ENCODE measurements around the gene ZBTB16. TPM values are rescaled to one million over a fixed set of nuclear protein-coding genes. Genes with fewer than 3 reads are reported as not detected.

Gene ZBTB16
- total and polyA plus RNA-seq, 2 experiments from 2014 or later: 0.29 to 1.4 TPM

DNA sequence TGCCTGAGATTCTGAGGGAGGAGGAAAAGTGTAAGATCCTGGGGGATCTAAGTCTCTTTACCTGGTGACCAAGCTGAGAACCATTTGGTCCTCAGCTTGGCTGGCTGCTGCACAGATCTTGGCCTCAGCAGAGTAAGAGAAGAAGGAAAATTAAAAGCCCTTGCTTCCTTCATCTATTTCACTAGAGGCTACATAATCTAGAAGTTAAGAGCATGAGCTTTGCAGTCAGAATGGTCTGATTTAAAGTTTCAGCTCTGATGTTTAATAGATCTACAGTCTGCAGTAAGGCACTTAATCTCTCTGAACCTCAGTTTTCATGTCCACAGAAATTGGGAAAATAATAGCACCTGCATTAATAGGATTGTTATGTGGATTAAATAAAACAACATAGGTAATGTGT is 3.1 kb upstream of the ZBTB16 start:
- DNase-seq (ENCODE audit: low spot score) (no peak), ATAC-seq (no peak)
- Mint-ChIP-seq H3K27ac (no peak overlapping the region), H3K36me3 (ENCODE audit: low read depth) (no peaks in the 10 kb centered on the region; the same call in 2 of the 3 replicates), H3K9me3 (no peaks in the 10 kb centered on the region; the same call in 2 of the 3 replicates), H3K4me1 (peaks cover 20% of the 10 kb centered on the region; the same call in 2 of the 3 replicates), H3K4me3 (no peak overlapping the region), H3K27me3 (ENCODE audit: insufficient read depth, low read depth, poor library complexity) (peaks cover 52% of the 10 kb centered on the region)
- TF ChIP-seq EZH2phosphoT487 (IDR thresholded peaks at IDR 0.05; ENCODE audit: unreplicated experiment): no peak
- TF ChIP-seq, protein P1, sequence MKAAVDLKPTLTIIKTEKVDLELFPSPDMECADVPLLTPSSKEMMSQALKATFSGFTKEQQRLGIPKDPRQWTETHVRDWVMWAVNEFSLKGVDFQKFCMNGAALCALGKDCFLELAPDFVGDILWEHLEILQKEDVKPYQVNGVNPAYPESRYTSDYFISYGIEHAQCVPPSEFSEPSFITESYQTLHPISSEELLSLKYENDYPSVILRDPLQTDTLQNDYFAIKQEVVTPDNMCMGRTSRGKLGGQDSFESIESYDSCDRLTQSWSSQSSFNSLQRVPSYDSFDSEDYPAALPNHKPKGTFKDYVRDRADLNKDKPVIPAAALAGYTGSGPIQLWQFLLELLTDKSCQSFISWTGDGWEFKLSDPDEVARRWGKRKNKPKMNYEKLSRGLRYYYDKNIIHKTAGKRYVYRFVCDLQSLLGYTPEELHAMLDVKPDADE (IDR thresholded peaks at IDR 0.05): no peak
- TF ChIP-seq, protein P2, sequence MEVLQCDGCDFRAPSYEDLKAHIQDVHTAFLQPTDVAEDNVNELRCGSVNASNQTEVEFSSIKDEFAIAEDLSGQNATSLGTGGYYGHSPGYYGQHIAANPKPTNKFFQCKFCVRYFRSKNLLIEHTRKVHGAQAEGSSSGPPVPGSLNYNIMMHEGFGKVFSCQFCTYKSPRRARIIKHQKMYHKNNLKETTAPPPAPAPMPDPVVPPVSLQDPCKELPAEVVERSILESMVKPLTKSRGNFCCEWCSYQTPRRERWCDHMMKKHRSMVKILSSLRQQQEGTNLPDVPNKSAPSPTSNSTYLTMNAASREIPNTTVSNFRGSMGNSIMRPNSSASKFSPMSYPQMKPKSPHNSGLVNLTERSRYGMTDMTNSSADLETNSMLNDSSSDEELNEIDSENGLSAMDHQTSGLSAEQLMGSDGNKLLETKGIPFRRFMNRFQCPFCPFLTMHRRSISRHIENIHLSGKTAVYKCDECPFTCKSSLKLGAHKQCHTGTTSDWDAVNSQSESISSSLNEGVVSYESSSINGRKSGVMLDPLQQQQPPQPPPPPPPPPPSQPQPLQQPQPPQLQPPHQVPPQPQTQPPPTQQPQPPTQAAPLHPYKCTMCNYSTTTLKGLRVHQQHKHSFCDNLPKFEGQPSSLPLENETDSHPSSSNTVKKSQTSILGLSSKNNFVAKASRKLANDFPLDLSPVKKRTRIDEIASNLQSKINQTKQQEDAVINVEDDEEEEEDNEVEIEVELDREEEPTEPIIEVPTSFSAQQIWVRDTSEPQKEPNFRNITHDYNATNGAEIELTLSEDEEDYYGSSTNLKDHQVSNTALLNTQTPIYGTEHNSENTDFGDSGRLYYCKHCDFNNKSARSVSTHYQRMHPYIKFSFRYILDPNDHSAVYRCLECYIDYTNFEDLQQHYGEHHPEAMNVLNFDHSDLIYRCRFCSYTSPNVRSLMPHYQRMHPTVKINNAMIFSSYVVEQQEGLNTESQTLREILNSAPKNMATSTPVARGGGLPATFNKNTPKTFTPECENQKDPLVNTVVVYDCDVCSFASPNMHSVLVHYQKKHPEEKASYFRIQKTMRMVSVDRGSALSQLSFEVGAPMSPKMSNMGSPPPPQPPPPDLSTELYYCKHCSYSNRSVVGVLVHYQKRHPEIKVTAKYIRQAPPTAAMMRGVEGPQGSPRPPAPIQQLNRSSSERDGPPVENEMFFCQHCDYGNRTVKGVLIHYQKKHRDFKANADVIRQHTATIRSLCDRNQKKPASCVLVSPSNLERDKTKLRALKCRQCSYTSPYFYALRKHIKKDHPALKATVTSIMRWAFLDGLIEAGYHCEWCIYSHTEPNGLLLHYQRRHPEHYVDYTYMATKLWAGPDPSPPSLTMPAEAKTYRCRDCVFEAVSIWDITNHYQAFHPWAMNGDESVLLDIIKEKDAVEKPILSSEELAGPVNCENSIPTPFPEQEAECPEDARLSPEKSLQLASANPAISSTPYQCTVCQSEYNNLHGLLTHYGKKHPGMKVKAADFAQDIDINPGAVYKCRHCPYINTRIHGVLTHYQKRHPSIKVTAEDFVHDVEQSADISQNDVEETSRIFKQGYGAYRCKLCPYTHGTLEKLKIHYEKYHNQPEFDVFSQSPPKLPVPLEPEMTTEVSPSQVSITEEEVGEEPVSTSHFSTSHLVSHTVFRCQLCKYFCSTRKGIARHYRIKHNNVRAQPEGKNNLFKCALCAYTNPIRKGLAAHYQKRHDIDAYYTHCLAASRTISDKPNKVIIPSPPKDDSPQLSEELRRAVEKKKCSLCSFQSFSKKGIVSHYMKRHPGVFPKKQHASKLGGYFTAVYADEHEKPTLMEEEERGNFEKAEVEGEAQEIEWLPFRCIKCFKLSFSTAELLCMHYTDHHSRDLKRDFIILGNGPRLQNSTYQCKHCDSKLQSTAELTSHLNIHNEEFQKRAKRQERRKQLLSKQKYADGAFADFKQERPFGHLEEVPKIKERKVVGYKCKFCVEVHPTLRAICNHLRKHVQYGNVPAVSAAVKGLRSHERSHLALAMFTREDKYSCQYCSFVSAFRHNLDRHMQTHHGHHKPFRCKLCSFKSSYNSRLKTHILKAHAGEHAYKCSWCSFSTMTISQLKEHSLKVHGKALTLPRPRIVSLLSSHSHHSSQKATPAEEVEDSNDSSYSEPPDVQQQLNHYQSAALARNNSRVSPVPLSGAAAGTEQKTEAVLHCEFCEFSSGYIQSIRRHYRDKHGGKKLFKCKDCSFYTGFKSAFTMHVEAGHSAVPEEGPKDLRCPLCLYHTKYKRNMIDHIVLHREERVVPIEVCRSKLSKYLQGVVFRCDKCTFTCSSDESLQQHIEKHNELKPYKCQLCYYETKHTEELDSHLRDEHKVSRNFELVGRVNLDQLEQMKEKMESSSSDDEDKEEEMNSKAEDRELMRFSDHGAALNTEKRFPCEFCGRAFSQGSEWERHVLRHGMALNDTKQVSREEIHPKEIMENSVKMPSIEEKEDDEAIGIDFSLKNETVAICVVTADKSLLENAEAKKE (CRISPR knock-in tag; IDR thresholded peaks at IDR 0.05): no peak
- no peak for TF ChIP-seq JUNB (IDR thresholded peaks at IDR 0.05; ENCODE audit: unreplicated experiment)
- TF ChIP-seq, protein P3, sequence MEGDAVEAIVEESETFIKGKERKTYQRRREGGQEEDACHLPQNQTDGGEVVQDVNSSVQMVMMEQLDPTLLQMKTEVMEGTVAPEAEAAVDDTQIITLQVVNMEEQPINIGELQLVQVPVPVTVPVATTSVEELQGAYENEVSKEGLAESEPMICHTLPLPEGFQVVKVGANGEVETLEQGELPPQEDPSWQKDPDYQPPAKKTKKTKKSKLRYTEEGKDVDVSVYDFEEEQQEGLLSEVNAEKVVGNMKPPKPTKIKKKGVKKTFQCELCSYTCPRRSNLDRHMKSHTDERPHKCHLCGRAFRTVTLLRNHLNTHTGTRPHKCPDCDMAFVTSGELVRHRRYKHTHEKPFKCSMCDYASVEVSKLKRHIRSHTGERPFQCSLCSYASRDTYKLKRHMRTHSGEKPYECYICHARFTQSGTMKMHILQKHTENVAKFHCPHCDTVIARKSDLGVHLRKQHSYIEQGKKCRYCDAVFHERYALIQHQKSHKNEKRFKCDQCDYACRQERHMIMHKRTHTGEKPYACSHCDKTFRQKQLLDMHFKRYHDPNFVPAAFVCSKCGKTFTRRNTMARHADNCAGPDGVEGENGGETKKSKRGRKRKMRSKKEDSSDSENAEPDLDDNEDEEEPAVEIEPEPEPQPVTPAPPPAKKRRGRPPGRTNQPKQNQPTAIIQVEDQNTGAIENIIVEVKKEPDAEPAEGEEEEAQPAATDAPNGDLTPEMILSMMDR (conservative IDR thresholded peaks at IDR 0.05; ENCODE audit: low read depth in 2 of 2): no peak
- no peak for TF ChIP-seq EZH2 (IDR thresholded peaks at IDR 0.05; ENCODE audit: low read depth, unreplicated experiment)
- no peak for TF ChIP-seq CREB1 (CRISPR knock-in tag; IDR thresholded peaks at IDR 0.05; ENCODE audit: low read depth)
- TF ChIP-seq ZNF331 (CRISPR knock-in tag; IDR thresholded peaks at IDR 0.05; ENCODE audit: low read depth): no peak
- no peak for TF ChIP-seq ZNF114 (CRISPR knock-in tag; IDR thresholded peaks at IDR 0.05)
- no peak for TF ChIP-seq POLR2AphosphoS5 (IDR thresholded peaks at IDR 0.05; ENCODE audit: low read depth)
- TF ChIP-seq, protein P4, sequence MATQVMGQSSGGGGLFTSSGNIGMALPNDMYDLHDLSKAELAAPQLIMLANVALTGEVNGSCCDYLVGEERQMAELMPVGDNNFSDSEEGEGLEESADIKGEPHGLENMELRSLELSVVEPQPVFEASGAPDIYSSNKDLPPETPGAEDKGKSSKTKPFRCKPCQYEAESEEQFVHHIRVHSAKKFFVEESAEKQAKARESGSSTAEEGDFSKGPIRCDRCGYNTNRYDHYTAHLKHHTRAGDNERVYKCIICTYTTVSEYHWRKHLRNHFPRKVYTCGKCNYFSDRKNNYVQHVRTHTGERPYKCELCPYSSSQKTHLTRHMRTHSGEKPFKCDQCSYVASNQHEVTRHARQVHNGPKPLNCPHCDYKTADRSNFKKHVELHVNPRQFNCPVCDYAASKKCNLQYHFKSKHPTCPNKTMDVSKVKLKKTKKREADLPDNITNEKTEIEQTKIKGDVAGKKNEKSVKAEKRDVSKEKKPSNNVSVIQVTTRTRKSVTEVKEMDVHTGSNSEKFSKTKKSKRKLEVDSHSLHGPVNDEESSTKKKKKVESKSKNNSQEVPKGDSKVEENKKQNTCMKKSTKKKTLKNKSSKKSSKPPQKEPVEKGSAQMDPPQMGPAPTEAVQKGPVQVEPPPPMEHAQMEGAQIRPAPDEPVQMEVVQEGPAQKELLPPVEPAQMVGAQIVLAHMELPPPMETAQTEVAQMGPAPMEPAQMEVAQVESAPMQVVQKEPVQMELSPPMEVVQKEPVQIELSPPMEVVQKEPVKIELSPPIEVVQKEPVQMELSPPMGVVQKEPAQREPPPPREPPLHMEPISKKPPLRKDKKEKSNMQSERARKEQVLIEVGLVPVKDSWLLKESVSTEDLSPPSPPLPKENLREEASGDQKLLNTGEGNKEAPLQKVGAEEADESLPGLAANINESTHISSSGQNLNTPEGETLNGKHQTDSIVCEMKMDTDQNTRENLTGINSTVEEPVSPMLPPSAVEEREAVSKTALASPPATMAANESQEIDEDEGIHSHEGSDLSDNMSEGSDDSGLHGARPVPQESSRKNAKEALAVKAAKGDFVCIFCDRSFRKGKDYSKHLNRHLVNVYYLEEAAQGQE (IDR thresholded peaks at IDR 0.05; ENCODE audit: unreplicated experiment): no peak
- TF ChIP-seq NANOG (IDR thresholded peaks at IDR 0.05; ENCODE audit: borderline replicate concordance): no peak
- TF ChIP-seq STAT1 (IDR thresholded peaks at IDR 0.05; ENCODE audit: unreplicated experiment): no peak
- H3K4me2 ChIP-seq: no peak overlapping the region
- H4K20me1 ChIP-seq (replicated peaks; ENCODE audit: insufficient read depth): no peaks in the 10 kb centered on the region
- no peaks in the 10 kb centered on the region for H3K9me2 ChIP-seq (ENCODE audit: insufficient read depth)
- no peaks in the 10 kb centered on the region for H3K79me2 ChIP-seq (replicated peaks; ENCODE audit: insufficient read depth)
- peaks cover 18% of the 10 kb centered on the region for H3K4me1 ChIP-seq (ENCODE audit: insufficient read depth)
- H3K36me3 ChIP-seq (ENCODE audit: insufficient read depth): no peaks in the 10 kb centered on the region
- no peak overlapping the region for H3K4me3 ChIP-seq
- H2AFZ ChIP-seq: no peak overlapping the region
- H3K27ac ChIP-seq (ENCODE audit: low read depth): no peak overlapping the region
- H3F3A ChIP-seq (replicated peaks; ENCODE audit: low read depth): peaks cover 9% of the 10 kb centered on the region; the same call in 1 of the 2 replicates
- peaks cover 68% of the 10 kb centered on the region for H3K27me3 ChIP-seq (ENCODE audit: insufficient read depth)

All from GM23338 (cell line).